ENCODE measurements around the gene PKP4. TPM values are rescaled to one million over a fixed set of nuclear protein-coding genes. Genes with fewer than 3 reads are reported as not detected.
A peak's percentile ranks its signal among the peaks of the same experiment; 100 is the strongest.

PKP4 gene
- total and polyA plus RNA-seq, 12 donors = 17.9 to 59.0 (median 45.2) TPM

GRCh38 chr2:158567208-158567607, 110.5 kb downstream of the PKP4 start:
- no peaks in the 10 kb centered on the region for H3K4me1 ChIP-seq
- intact Hi-C loops (cut with DNase I) = no loop called here
- no peaks in the 10 kb centered on the region for H3K27me3 ChIP-seq
- H3K36me3 ChIP-seq = no peaks in the 10 kb centered on the region
- H3K27ac ChIP-seq = no peak overlapping the region
- H3K9me3 ChIP-seq = peaks cover 0 to 13% (median 0%) of the 10 kb centered on the region in 11 donors
- DNase-seq (no peak), ATAC-seq (no peak)
- WGBS, 2 donors = 95 to 98% methylated on average over 2 of the region's 2 CpGs
- TF ChIP-seq, protein P1, sequence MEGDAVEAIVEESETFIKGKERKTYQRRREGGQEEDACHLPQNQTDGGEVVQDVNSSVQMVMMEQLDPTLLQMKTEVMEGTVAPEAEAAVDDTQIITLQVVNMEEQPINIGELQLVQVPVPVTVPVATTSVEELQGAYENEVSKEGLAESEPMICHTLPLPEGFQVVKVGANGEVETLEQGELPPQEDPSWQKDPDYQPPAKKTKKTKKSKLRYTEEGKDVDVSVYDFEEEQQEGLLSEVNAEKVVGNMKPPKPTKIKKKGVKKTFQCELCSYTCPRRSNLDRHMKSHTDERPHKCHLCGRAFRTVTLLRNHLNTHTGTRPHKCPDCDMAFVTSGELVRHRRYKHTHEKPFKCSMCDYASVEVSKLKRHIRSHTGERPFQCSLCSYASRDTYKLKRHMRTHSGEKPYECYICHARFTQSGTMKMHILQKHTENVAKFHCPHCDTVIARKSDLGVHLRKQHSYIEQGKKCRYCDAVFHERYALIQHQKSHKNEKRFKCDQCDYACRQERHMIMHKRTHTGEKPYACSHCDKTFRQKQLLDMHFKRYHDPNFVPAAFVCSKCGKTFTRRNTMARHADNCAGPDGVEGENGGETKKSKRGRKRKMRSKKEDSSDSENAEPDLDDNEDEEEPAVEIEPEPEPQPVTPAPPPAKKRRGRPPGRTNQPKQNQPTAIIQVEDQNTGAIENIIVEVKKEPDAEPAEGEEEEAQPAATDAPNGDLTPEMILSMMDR (IDR thresholded peaks at IDR 0.05) = no peak
- H3K4me3 ChIP-seq = no peak overlapping the region

- H3K9me3 ChIP-seq = peaks cover 0 to 17% (median 0%) of the 10 kb centered on the region in 11 donors
- no peaks in the 10 kb centered on the region for H3K27me3 ChIP-seq
- peaks cover 0 to 4% (median 0%) of the 10 kb centered on the region in 9 donors for H3K4me1 ChIP-seq
- intact Hi-C loops (cut with DNase I) = no loop called here
- ATAC-seq (no peak), DNase-seq (no peak)
- TF ChIP-seq, protein P1 (IDR thresholded peaks at IDR 0.05) = no peak
- no peak overlapping the region for H3K27ac ChIP-seq
- 92 to 96% methylated on average over 2 of the region's 2 CpGs for WGBS, 2 donors
- H3K36me3 ChIP-seq = no peaks in the 10 kb centered on the region
- no peak overlapping the region for H3K4me3 ChIP-seq
These were observed 112.5 kb downstream of the PKP4 start for GRCh38 chr2:158569284-158569683.

- TF ChIP-seq, protein P1 (IDR thresholded peaks at IDR 0.05) = no peak
- intact Hi-C loops (cut with DNase I) = loop anchor here in 1 of 10 donors (10.0 kb wide), 1 partner anchor 66 kb away; no protein-coding TSS in a partner anchor
- H3K36me3 ChIP-seq = no peaks in the 10 kb centered on the region
- no peak overlapping the region for H3K4me3 ChIP-seq
- H3K27me3 ChIP-seq = no peaks in the 10 kb centered on the region
- 99% methylated on average over 3 of the region's 3 CpGs for WGBS, 2 donors
- H3K27ac ChIP-seq = no peak overlapping the region
- peaks cover 0 to 10% (median 4%) of the 10 kb centered on the region in 9 donors for H3K4me1 ChIP-seq
- DNase-seq = no peak
- peaks cover 0 to 17% (median 0%) of the 10 kb centered on the region in 11 donors for H3K9me3 ChIP-seq
- ATAC-seq = no peak
These were observed 114.1 kb downstream of the PKP4 start for GRCh38 chr2:158570869-158571268.

DNA sequence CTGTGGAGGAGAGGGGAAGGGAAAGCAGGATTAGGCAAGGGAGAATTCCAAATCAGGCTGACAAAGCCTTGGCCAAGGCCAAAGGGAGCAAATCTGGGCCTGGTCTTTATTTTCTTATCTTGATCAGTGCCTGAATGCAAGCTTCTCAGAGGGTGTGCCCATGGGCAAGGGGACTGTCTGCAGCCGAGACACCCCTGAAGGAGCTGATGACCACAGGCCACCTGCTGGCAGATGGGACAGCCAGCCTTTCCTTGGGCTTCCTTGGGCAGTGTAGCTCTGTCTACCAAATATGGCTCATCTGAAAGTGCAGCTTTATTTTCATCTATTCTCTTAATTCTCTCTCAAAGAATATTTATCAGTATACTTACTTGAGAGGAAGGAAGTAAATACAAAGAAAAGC, 117.0 kb downstream of the PKP4 start:
- H3K36me3 ChIP-seq = peaks cover 0 to 14% (median 0%) of the 10 kb centered on the region in 9 donors
- TF ChIP-seq, protein P1 (IDR thresholded peaks at IDR 0.05) = peak in 3 of 9 donors; percentile 6 to 28 (median 12)
- ATAC-seq (no peak), DNase-seq (no peak)
- intact Hi-C loops (cut with DNase I) = loop anchor here in 1 of 10 donors (10.0 kb wide), 1 partner anchor 69 kb away; no protein-coding TSS in a partner anchor
- H3K27ac ChIP-seq = no peak overlapping the region
- H3K27me3 ChIP-seq = no peaks in the 10 kb centered on the region
- WGBS, 2 donors = 69 to 84% methylated on average over 1 of the region's 1 CpG
- no peak overlapping the region for H3K4me3 ChIP-seq
- peaks cover 0 to 17% (median 0%) of the 10 kb centered on the region in 11 donors for H3K9me3 ChIP-seq
- H3K4me1 ChIP-seq = peaks cover 0 to 15% (median 4%) of the 10 kb centered on the region in 9 donors

Measured in heart right ventricle (tissue), 16 donors.